Common myeloid progenitor, CD34-positive (primary cell): ENCODE measurements around the gene ANKRD16.

Experiments
- CTCF ChIA-PET: fragments of 350-600 bp; sonication (Branson Sonifier 250); formaldehyde crosslinking; loops from one replicate; lab custom pipeline; 2021; ENCODE audit warnings: antibody characterized with exemption; lab: Charles Lee
- POLR2A ChIA-PET: fragments of 350-600 bp; sonication (Branson Sonifier 250); formaldehyde crosslinking; loops from one replicate; lab custom pipeline; 2021; ENCODE audit warnings: antibody characterized with exemption; lab: Charles Lee
- DNase-seq, 3 donors: peaks; one replicate each; pipeline versions ENCODE4 v3.0.0 to v3.0.0-alpha.2; 2013
- H3K27ac ChIP-seq, 2 experiments: 1 replicate in 1 of 2; 2 replicates in 1 of 2; pipeline ENCODE4 v1.7.0; 2013; ENCODE audit warnings: inconsistent platforms in 2 of 2, low read length in 2 of 2, mild to moderate bottlenecking in 2 of 2, low read depth in 1 of 2, moderate library complexity in 1 of 2; ENCODE audit not compliant: severe bottlenecking in 2 of 2, insufficient read depth in 1 of 2, poor library complexity in 1 of 2
- H3K27me3 ChIP-seq, 5 experiments: replicated peaks in 2 of 5; 1 replicate in 3 of 5; 2 replicates in 2 of 5; pipeline versions ENCODE4 v1.6.1 to v1.7.0; 2013; ENCODE audit warnings: low read length in 4 of 5, mild to moderate bottlenecking in 2 of 5, moderate library complexity in 2 of 5, inconsistent platforms in 1 of 5; ENCODE audit not compliant: insufficient read depth in 5 of 5, control insufficient read depth in 4 of 5
- H3K36me3 ChIP-seq, 4 experiments: 1 replicate in 2 of 4; 2 replicates in 2 of 4; pipeline versions ENCODE4 v1.6.1 to v1.7.0; 2013; ENCODE audit warnings: low read length in 3 of 4, control low read depth in 1 of 4, mild to moderate bottlenecking in 1 of 4; ENCODE audit not compliant: control insufficient read depth in 4 of 4, insufficient read depth in 4 of 4
- H3K4me1 ChIP-seq, 4 experiments: 1 replicate in 3 of 4; 2 replicates in 1 of 4; pipeline versions ENCODE4 v1.6.1 to v1.7.1; 2013; ENCODE audit warnings: low read length in 3 of 4, mild to moderate bottlenecking in 3 of 4, control low read depth in 1 of 4, inconsistent platforms in 1 of 4, moderate library complexity in 1 of 4; ENCODE audit not compliant: control insufficient read depth in 4 of 4, insufficient read depth in 4 of 4; ENCODE audit errors: control extremely low read depth in 1 of 4
- H3K4me3 ChIP-seq, 7 experiments: 1 replicate in 4 of 7; 2 replicates in 3 of 7; pipeline versions ENCODE4 v1.5.1 to v1.7.0; 2013; ENCODE audit warnings: mild to moderate bottlenecking in 7 of 7, low read length in 6 of 7, moderate library complexity in 6 of 7, inconsistent platforms in 2 of 7, low read depth in 2 of 7, control low read depth in 1 of 7; ENCODE audit not compliant: insufficient read depth in 4 of 7, control insufficient read depth in 1 of 7; ENCODE audit errors: extremely low read depth in 1 of 7
- H3K9me3 ChIP-seq, 5 experiments: 1 replicate in 4 of 5; 2 replicates in 1 of 5; pipeline versions ENCODE4 v1.6.1 to v1.7.1; 2013; ENCODE audit warnings: low read length in 4 of 5, mild to moderate bottlenecking in 2 of 5, inconsistent platforms in 1 of 5, low read depth in 1 of 5, moderate library complexity in 1 of 5; ENCODE audit not compliant: control insufficient read depth in 4 of 5, insufficient read depth in 2 of 5; ENCODE audit errors: control extremely low read depth in 1 of 5
- WGBS: methylation state at CpG from one replicate; pipeline ENCODE4 v1.1.5; 2013; ENCODE audit not compliant: insufficient coverage; 5-methylcytosine and 5-hydroxymethylcytosine counted together

The ANKRD16 gene

GRCh38 chr10:5894403-5894802 is 4.7 kb upstream of the ANKRD16 start:
- WGBS = 100% methylated on average over 3 of the region's 4 CpGs
- no peak for DNase-seq
- no peak overlapping the region for H3K4me3 ChIP-seq
- no peaks in the 10 kb centered on the region for H3K27me3 ChIP-seq
- POLR2A ChIA-PET = no interaction called here
- peaks cover 0 to 5% (median 0%) of the 10 kb centered on the region in 5 experiments for H3K9me3 ChIP-seq
- peak overlapping the region in 1 of 2 experiments; percentile 32 for H3K27ac ChIP-seq
- CTCF ChIA-PET = interaction anchor here (0.6 to 1.2 kb wide), 4 partner anchors 9 to 261 kb away, joined by 3 read pairs; no protein-coding TSS in a partner anchor
- peaks cover 6 to 13% (median 12%) of the 10 kb centered on the region in 4 experiments for H3K4me1 ChIP-seq
- peaks cover 5 to 49% (median 20%) of the 10 kb centered on the region in 4 experiments for H3K36me3 ChIP-seq

GRCh38 chr10:5893321-5893720 is 3.6 kb upstream of the ANKRD16 start:
- WGBS = no CpG with 5 or more reads among the region's 2 CpGs
- POLR2A ChIA-PET = no interaction called here
- CTCF ChIA-PET = interaction anchor here (1.0 to 1.2 kb wide), 2 partner anchors 14 to 259 kb away, joined by 3 read pairs; no protein-coding TSS in a partner anchor
- H3K4me3 ChIP-seq = no peak overlapping the region
- DNase-seq = no peak
- H3K27me3 ChIP-seq = no peaks in the 10 kb centered on the region
- H3K4me1 ChIP-seq = peaks cover 6 to 19% (median 18%) of the 10 kb centered on the region in 4 experiments
- no peak overlapping the region for H3K27ac ChIP-seq
- peaks cover 0 to 4% (median 0%) of the 10 kb centered on the region in 5 experiments for H3K9me3 ChIP-seq
- H3K36me3 ChIP-seq = peaks cover 5 to 45% (median 20%) of the 10 kb centered on the region in 4 experiments

- no peaks in the 10 kb centered on the region for H3K27me3 ChIP-seq
- H3K36me3 ChIP-seq = peaks cover 5 to 39% (median 17%) of the 10 kb centered on the region in 4 experiments
- no peaks in the 10 kb centered on the region for H3K9me3 ChIP-seq
- no peak for DNase-seq
- no peak overlapping the region for H3K4me3 ChIP-seq
- peaks cover 6 to 27% (median 24%) of the 10 kb centered on the region in 4 experiments for H3K4me1 ChIP-seq
- 94% methylated on average over 3 of the region's 8 CpGs for WGBS
- ChIA-PET POLR2A (no interaction called here), CTCF (interaction anchor here (1.7 kb wide), 2 partner anchors 17 to 24 kb away, joined by 3 to 4 read pairs; no protein-coding TSS in a partner anchor)
- H3K27ac ChIP-seq = no peak overlapping the region
Observed at GRCh38 chr10:5892007-5892406, 2.3 kb upstream of the ANKRD16 start.

GRCh38 chr10:5891009-5891408 is 1.3 kb upstream of the ANKRD16 start:
- DNase-seq = no peak
- POLR2A ChIA-PET = no interaction called here
- Histone ChIP-seq H3K36me3 (peaks cover 3 to 33% (median 17%) of the 10 kb centered on the region in 4 experiments), H3K4me1 (peaks cover 6 to 27% (median 22%) of the 10 kb centered on the region in 4 experiments), H3K27ac (peak overlapping the region; percentile 25 to 65), H3K27me3 (no peaks in the 10 kb centered on the region), H3K9me3 (no peaks in the 10 kb centered on the region), H3K4me3 (peak overlapping the region in 6 of 7 experiments; percentile 45 to 89 (median 86))
- WGBS = 88% methylated on average over 6 of the region's 7 CpGs
- CTCF ChIA-PET = interaction anchor here (0.7 to 1.8 kb wide), 5 partner anchors 12 to 38 kb away, joined by 3 to 6 read pairs (median 3); no protein-coding TSS in a partner anchor

GRCh38 chr10:5890452-5890915 is 791 bp upstream of the ANKRD16 start:
- peak overlapping the region; percentile 25 to 65 for H3K27ac ChIP-seq
- H3K9me3 ChIP-seq = no peaks in the 10 kb centered on the region
- H3K4me3 ChIP-seq = peak overlapping the region; percentile 51 to 89 (median 85)
- H3K36me3 ChIP-seq = peaks cover 5 to 33% (median 15%) of the 10 kb centered on the region in 4 experiments
- ChIA-PET CTCF (interaction anchor here (1.3 to 2.8 kb wide), 5 partner anchors 16 to 38 kb away, joined by 3 to 11 read pairs (median 4); no protein-coding TSS in a partner anchor), POLR2A (interaction anchor here (0.7 kb wide), 2 partner anchors 87 to 90 kb away, joined by 4 read pairs; no protein-coding TSS in a partner anchor)
- peaks cover 6 to 27% (median 21%) of the 10 kb centered on the region in 4 experiments for H3K4me1 ChIP-seq
- no peaks in the 10 kb centered on the region for H3K27me3 ChIP-seq
- 0% methylated on average over 36 of the region's 40 CpGs for WGBS
- DNase-seq = peak in 2 of 3 donors; percentile 45 to 54

GRCh38 chr10:5888843-5889623 is 660 bp downstream of the ANKRD16 start:
- Histone ChIP-seq H3K27me3 (no peaks in the 10 kb centered on the region), H3K4me3 (peak overlapping the region; percentile 46 to 89 (median 85)), H3K4me1 (peaks cover 6 to 27% (median 21%) of the 10 kb centered on the region in 4 experiments), H3K27ac (peak overlapping the region in 1 of 2 experiments; percentile 54), H3K36me3 (peaks cover 3 to 27% (median 11%) of the 10 kb centered on the region in 4 experiments), H3K9me3 (no peaks in the 10 kb centered on the region)
- DNase-seq = peak in 2 of 3 donors; percentile 38 to 56
- under 1% methylated on average over 58 of the region's 80 CpGs for WGBS
- POLR2A ChIA-PET = interaction anchor here (0.6 kb wide), 1 partner anchor 9 kb away, joined by 6 read pairs; no protein-coding TSS in a partner anchor
- CTCF ChIA-PET = interaction anchor here (1.4 to 2.8 kb wide), 5 partner anchors 7 to 26 kb away, joined by 3 to 11 read pairs (median 6); no protein-coding TSS in a partner anchor
